Erythroblast (primary cell): ENCODE results near the gene CYREN.
"Not testable (repeated sequence)": the region's sequence is repeated elsewhere in the genome, so short reads cannot be mapped to it uniquely, and the experiment has no call there.

Source experiments
- DNase-seq, 2 experiments: peaks; one replicate each; lab custom pipeline; 2025; lab: John Stamatoyannopoulos, UW
- GATA1 ChIP-seq: IDR thresholded peaks from 2 replicates; pipeline ENCODE4 v1.6.1; 2011; ENCODE audit warnings: low read depth, mild to moderate bottlenecking, control low read depth, low read length, moderate library complexity
- POLR2A ChIP-seq: IDR thresholded peaks from 2 replicates; pipeline ENCODE4 v1.6.1; 2011; ENCODE audit warnings: mild to moderate bottlenecking, low read length

The CYREN gene

GRCh38 chr7:135170274-135170997 is at the start of gene CYREN:
Gene CYREN, minus strand, starts transcription at chr7:135170707. Its CDS starts 1,785 bp downstream, at chr7:135168922.
- TF ChIP-seq GATA1: no peak
- TF ChIP-seq POLR2A: peak; percentile 84
- DNase-seq: peak; percentile 96

GRCh38 chr7:135217645-135218509 is 47.4 kb upstream of the CYREN start:
- TF ChIP-seq POLR2A: no peak
- no peak for TF ChIP-seq GATA1

GRCh38 chr7:135215698-135216097 is 45.2 kb upstream of the CYREN start:
- DNase-seq: no peak
- TF ChIP-seq GATA1: no peak
- no peak for TF ChIP-seq POLR2A

More at GRCh38 chr7:135217645-135218509, 47.4 kb upstream of the CYREN start:
- no peak for DNase-seq

GRCh38 chr7:135215180-135215579 is 44.7 kb upstream of the CYREN start:
- TF ChIP-seq POLR2A (no peak), GATA1 (no peak)
- no peak for DNase-seq

GRCh38 chr7:135213831-135214230 is 43.3 kb upstream of the CYREN start:
- TF ChIP-seq GATA1: no peak
- no peak for TF ChIP-seq POLR2A
- no peak for DNase-seq

- not testable (repeated sequence) for DNase-seq
These were observed 41.6 kb upstream of the CYREN start for GRCh38 chr7:135211946-135212685.

- DNase-seq: peak; percentile 95 to 98
- peak; percentile 69 for TF ChIP-seq POLR2A
- TF ChIP-seq GATA1: no peak
These were observed 40.9 kb upstream of the CYREN start, which contains the start of gene WDR91 for GRCh38 chr7:135211179-135211945. Gene WDR91, minus strand, starts transcription at chr7:135211526. Its CDS starts 24 bp downstream, at chr7:135211502.

- DNase-seq: peak; percentile 61 to 74
- TF ChIP-seq GATA1 (no peak), POLR2A (no peak)
These were observed 40.3 kb upstream of the CYREN start for GRCh38 chr7:135210888-135211178.

GRCh38 chr7:135209225-135209834 is 38.8 kb upstream of the CYREN start:
- no peak for DNase-seq
- no peak for TF ChIP-seq POLR2A
- no peak for TF ChIP-seq GATA1

GRCh38 chr7:135208102-135208793 is 37.7 kb upstream of the CYREN start:
- TF ChIP-seq POLR2A: no peak
- TF ChIP-seq GATA1: no peak

GRCh38 chr7:135207406-135208101 is 37.0 kb upstream of the CYREN start:
- peak; percentile 44 to 45 for DNase-seq
- TF ChIP-seq POLR2A (no peak), GATA1 (no peak)

More at GRCh38 chr7:135208102-135208793, 37.7 kb upstream of the CYREN start:
- DNase-seq: peak; percentile 14 to 25
